GM18517 (cell line): ENCODE measurements around the gene ITPR2.
"Not testable (repeated sequence)": the region's sequence is repeated elsewhere in the genome, so short reads cannot be mapped to it uniquely, and the experiment has no call there.

Experiments used
- ATAC-seq: cut with Tn5 transposase; IDR thresholded peaks from one replicate; pipeline ENCODE4 v1.9.1; 2021; ENCODE audit warnings: mild to moderate bottlenecking, moderate library complexity; ENCODE audit not compliant: unreplicated experiment

ITPR2 gene

DNA sequence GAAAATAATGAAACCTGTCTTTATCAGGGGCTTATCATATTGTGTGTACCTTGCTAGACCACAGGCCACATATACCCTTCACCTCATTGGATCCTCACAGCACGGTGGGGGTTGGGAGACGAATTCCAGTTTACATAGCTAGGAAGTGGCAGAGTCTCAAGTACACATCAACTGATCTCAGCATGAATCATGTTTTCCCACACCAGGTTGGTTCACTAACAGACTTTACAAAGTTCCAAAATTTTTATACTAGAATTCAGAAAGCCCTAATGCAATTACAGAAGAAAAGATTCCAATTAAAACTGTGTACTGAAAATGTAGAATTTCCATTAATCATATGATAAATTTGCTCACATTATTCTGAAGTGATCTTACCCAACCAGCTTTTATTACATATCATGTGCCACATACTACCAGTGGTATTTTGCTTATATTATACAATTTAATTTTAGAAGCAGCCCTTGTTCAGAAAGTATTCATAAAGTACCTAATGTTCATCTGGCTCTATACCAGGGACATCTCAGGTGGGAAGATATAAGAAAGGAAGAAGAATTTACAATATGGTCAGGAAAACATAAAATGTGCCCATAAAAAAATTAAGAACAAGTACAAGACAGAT is 196.2 kb downstream of the ITPR2 start:
- ATAC-seq = no peak

GRCh38 chr12:26633591-26634210 is 199.3 kb downstream of the ITPR2 start:
- ATAC-seq = no peak

DNA sequence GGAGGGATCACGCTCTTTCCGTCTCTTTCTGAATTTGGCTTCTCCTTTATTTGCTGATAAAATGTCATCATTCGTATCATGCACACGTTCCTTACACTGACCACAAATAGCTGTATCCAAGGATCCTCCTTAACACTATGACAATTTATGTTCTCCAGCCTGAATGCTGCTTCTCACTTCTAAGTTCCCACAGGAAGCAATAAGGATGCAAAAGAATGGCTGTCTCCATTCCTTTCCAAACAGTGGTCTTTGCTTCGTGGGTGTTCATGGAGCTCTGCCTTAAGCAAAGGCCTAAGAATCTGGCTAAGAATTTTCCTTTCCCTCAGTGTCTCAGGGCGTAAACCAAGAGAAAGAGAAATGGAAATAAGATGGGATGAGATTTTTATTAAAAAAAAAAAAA is 200.2 kb downstream of the ITPR2 start:
- no peak for ATAC-seq

- ATAC-seq = no peak
Measured at GRCh38 chr12:26631846-26632245, 201.1 kb downstream of the ITPR2 start.

GRCh38 chr12:26630546-26631027 is 202.4 kb downstream of the ITPR2 start:
- no peak for ATAC-seq

DNA sequence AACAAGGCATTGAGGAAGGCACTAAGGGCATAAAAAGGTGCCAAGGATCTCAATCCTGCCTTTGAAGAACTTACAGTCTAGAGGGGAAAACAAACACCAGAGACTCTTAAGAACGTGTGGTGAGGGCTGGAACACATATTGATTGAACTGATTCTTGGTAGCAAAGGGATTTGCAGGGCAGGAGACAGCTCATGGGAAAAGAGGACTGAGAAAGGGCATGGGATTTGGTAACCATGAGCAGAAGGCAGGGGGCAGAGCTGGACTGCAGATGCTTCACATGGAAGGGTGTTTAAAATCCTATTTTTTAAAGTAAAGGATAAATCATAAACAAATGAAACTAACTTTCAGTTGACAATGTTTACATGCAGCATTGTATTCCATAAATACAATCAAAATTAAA is 203.1 kb downstream of the ITPR2 start:
- ATAC-seq = no peak

DNA sequence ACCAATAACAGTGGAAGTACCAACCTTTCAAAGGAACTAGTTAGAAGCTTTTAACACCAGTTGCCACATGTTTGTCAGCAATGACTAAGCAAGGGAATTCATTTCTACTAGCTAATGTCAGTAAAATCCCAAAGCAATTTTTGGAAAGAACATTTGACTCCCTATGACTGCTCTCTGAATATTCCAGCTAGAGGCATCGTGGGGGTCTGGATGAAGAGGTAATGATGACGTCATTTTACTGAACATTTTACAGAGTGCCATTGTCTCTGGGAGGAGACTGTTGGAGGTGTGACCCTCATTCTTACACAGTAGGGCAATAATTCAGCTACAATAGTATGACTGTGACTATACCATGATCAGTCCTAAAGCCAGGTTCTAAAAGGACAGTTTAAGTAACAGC is 204.8 kb downstream of the ITPR2 start:
- ATAC-seq = no peak

- no peak for ATAC-seq
Measured at GRCh38 chr12:26627335-26627734, 205.7 kb downstream of the ITPR2 start.

- ATAC-seq = no peak
Measured at GRCh38 chr12:26623136-26623535, 209.9 kb downstream of the ITPR2 start.

DNA sequence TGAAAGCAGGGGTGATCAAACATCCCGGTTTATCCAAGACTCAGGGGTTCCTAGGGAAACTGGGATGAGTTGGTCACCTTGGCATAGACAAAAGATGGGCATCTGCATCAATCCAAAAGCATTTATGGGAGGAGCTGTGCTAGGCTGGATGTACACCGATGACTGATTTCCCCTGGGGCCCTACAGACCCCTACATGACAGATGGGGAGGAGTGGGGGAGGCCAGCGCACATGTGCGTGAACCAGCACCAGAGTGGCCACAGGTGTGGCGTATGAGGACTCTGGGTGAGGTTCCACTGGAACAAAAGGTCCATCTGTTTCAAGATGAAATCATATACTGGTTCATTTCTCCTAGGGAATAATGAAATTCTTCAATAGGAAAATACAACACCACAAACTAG is 210.4 kb downstream of the ITPR2 start:
- ATAC-seq = no peak

DNA sequence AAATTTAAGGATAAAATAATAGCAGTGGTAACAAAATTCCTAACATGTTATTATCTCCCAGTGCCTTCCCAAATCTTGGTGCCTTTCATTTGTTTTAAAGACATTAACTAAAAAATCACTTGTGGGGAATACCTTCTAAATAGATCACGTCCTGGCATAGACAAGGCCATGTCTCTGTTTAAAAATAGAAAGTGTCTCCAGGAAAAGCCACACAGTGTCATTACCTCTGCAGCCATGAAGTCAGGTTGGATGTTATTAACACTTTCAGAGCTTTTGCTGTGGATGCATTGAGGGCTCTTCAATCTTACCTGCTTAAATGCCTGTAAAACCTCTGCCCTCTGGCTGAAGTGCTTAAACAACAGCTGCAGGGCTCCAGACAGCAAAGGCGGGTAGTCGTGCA is 211.1 kb downstream of the ITPR2 start:
- ATAC-seq = no peak

DNA sequence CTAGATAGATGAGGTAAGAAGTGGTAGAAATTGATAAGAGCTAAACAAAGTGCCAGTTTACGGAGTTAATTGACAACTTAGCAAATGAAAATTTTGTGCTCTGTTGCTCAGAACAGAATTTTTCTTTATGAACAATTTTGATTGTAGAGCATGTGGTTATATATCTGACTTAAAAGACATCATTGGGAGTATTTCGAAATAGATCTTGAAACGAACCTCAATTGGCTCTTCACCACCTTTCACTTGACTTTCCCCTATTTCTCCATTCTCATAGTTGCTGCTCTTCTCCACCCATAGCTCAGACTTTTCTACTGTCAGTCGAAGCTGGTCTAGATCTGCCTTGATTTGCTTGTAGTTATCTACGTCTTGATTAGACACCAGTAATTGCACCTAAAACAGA is 212.1 kb downstream of the ITPR2 start:
- ATAC-seq = no peak

DNA sequence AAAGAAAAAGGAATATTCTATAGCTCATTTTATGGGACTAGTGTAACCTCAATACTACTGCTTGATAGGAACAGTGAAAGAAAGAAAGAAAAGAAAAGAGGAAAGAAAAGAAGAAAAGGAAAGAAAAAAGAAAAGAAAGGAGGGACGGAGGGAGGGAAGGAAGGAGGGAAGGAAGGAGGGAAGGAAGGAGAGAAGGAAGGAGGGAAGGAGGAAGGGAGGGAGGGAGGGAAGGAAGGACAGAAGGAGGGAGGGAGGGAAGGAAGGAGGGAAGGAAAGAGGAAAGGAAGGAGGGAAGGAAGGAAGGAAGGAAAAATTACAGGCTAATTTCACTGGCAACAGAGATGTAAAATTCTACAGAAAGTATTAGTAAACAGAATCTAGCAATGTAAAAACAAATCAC is 215.5 kb downstream of the ITPR2 start:
- no peak for ATAC-seq

GRCh38 chr12:26614011-26614616 is 218.9 kb downstream of the ITPR2 start:
- no peak for ATAC-seq

DNA sequence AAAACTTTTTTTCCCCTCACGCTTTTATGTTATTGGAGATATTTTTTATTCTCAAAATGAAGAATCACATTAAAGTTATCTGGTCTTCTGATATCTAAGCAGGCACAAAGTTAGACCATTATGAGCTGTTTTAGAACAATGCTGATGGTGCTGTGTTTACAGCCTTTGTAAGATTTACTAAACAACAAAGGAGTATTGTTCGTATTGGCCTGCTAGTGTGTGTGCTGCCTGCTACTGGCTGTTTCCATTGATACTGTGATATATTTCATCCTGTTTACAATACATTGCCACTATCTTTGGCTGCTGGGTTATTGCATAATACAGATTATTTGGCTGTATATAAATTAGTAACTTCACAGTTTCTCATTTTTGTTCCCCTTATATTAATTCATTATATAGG is 220.8 kb downstream of the ITPR2 start:
- ATAC-seq = no peak

GRCh38 chr12:26611598-26611997 is 221.4 kb downstream of the ITPR2 start:
- no peak for ATAC-seq

DNA sequence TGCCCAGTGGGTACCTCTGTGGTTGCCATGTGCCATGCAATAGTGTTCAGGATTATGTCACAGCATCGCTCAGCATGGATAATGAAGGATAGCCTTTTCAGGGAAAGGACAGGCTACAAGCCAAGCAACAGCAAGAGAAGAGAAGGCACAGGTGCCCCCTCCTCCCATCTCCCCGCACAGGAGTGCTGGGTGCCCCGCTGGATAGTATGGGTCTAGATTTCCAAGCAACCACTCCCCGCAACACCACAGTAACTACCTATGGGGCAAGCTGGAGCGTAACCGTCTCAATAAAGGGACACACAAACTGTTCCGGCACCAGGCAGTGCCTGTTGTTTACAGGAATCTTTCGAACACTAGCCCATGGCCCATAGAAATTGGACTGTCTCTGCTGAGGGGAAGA is 222.2 kb downstream of the ITPR2 start:
- ATAC-seq = no peak

- no peak for ATAC-seq
Measured at GRCh38 chr12:26609986-26610385, 223.0 kb downstream of the ITPR2 start.

DNA sequence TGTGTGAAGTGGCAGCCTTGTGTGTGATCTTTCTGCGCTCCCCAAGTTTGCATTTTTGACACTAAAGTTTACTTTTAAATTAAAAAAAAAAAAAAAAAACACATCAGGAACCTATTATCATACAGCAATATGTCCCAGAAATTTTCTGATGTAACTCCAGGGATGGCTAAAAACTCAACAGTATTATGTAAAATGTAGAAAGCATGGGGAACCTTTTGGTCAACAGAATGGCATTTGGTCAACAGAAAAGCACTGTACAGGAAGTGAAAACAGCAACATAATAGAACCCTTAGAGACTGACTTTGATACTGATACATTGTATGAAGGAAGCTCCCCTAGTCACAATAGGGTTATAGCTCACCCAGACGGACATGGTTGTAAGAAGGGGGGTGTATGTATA is 224.3 kb downstream of the ITPR2 start:
- ATAC-seq = no peak

DNA sequence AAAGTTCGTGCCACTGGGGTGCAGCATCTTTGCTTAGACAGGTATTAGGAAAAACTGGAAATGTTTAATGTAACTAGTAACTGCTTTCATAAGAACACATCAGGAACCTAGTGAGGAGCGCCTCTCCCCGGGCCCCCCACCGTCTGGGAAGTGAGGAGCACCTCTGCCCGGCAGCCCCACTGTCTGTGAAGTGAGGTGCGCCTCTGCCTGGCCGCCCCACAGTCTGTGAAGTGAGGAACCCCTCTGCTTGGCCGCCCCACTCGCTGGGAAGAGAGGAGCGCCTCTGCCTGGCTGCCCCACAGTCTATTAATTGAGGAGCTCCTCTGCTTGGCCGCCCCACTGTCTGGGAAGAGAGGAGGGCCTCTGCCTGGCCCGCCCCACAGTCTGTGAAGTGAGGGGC is 224.7 kb downstream of the ITPR2 start:
- ATAC-seq = no peak

GRCh38 chr12:26606911-26607310 is 226.1 kb downstream of the ITPR2 start:
- no peak for ATAC-seq

GRCh38 chr12:26604813-26605212 is 228.2 kb downstream of the ITPR2 start:
- ATAC-seq = not testable (repeated sequence)
